Activated CD4-positive, alpha-beta T cell treated with anti-CD3 and anti-CD28 coated beads, Interleukin-2, amount 50 U/mL, for 16 hours (primary cell): Measurements from ENCODE around the gene TAF11L14.
"Not testable (repeated sequence)": the region's sequence is repeated elsewhere in the genome, so short reads cannot be mapped to it uniquely, and the experiment has no call there.

Experiments used
- DNase-seq: peaks from one replicate; pipeline ENCODE4 v3.0.0-alpha.2; 2020

The TAF11L14 gene

GRCh38 chr5:17634160-17634559 is at the start of gene TAF11L14:
TAF11L14 (plus strand) TSS chr5:17634460.
- no peak for DNase-seq

GRCh38 chr5:17585658-17586057 is 48.6 kb upstream of the TAF11L14 start, which contains the start of gene TAF11L7:
TAF11L7 (minus strand) TSS chr5:17585758.
- DNase-seq: not testable (repeated sequence)

DNA sequence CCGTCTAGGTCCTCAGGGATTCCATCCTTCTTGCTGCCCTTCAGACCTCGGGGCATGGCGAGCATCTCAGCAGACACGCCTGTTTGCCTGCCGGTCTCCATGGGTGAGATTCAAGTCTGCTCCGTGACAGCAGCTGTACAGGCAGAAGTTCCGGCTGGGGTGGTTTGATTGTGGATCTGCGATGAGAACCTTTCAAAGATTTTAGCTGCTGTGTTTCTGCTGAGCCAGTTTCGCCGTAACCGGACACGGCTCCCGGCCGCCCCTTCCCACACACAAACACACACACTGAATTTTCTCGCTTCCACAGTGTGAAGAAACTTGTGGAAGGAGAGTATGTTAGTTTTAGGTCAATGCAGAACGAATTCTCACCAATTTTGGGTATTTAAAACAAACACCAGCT is 43.4 kb upstream of the TAF11L14 start, which contains the start of gene TAF11L8:
Gene TAF11L8, minus strand, starts transcription at position 101 of the 400 bp plus-strand sequence.
- DNase-seq: not testable (repeated sequence)

DNA sequence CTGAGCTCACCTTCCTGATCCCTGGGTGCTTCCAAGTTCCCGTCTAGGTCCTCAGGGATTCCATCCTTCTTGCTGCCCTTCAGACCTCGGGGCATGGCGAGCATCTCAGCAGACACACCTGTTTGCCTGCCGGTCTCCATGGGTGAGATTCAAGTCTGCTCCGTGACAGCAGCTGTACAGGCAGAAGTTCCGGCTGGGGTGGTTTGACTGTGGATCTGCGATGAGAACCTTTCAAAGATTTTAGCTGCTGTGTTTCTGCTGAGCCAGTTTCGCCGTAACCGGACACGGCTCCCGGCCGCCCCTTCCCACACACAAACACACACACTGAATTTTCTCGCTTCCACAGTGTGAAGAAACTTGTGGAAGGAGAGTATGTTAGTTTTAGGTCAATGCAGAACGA is 40.0 kb upstream of the TAF11L14 start, which contains the start of gene TAF11L9:
Gene TAF11L9, minus strand, starts transcription at position 140 of the 400 bp plus-strand sequence.
- not testable (repeated sequence) for DNase-seq

GRCh38 chr5:17597728-17598127 is 36.5 kb upstream of the TAF11L14 start, which contains the start of gene TAF11L10:
TAF11L10 (minus strand) TSS chr5:17597828.
- not testable (repeated sequence) for DNase-seq

- not testable (repeated sequence) for DNase-seq
Measured at GRCh38 chr5:17603880-17604279, 30.4 kb upstream of the TAF11L14 start, which contains the start of gene TAF11L11. TAF11L11 (plus strand) TSS chr5:17604183.

DNA sequence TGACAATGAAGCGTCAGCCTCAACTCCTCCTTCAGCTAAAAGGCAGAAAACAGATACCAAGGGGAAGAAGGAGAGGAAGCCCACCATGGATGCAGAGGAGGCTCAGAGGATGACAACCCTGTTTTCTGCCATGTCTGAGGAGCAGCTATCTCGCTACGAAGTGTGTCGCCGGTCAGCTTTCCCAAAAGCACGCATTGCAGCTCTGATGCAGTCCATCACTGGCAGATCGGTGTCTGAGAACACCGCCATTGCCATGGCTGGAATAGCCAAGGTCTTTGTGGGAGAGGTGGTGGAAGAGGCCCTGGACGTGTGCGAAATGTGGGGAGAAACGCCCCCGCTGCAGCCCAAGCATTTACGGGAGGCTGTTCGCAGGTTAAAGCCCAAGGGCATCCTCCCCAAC is 29.3 kb upstream of the TAF11L14 start:
- DNase-seq: no peak

DNA sequence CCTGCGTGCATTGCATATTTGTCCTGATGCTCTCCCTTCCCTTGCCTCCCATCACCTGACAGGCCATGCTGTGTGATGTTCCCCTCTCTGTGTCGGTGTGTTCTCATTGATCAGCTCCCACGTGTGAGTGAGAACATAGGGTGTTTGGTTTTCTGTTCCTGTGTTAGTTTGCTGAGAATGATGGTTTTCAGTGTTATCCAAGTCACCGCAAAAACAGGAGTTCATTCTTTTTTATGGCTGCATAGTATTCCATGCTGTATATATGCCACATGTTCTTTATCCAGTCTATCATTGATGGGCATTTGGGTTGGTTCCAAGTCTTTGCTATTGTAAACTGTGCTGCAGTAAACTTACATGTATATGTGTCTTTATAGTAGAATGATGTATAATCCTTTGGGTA is 26.8 kb upstream of the TAF11L14 start:
- not testable (repeated sequence) for DNase-seq

GRCh38 chr5:17610092-17610491 is 24.2 kb upstream of the TAF11L14 start, which contains the start of gene TAF11L12:
TAF11L12 (plus strand) TSS chr5:17610392.
- not testable (repeated sequence) for DNase-seq

DNA sequence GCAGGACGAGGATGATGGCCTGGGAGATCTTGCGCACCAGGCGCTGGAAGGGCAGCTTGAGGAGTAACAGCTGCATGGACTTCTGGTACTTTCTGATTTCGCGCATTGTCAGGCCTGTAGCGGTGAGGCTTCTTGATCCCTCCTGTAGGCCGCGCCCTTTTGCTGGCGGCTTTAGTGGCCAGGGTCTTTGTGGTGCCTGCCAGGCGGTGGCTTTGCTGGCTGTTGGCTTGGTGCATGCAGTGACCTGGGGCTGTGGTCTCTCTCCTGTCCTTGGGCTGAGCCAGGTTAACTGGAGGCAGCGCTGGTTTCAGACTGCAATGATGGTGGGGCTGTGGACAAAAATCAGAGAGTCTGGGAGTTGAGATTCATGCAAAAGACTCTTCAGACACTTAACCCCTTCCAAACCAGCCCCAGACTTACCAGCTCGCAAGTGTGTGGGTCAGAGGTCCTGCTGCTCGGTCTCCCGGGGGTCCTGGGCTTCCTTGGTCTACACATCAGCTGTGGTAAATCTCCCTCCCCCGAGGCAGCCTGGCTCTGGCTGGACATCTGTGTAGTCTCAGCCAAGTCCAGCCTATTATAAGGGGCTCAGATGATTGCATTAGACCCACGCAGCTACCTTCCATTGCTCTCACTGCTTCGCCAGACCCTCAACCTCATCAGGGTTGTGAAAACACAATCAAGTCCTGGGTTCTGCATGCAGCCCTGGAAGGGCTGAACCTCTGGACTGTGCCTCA is 19.2 kb upstream of the TAF11L14 start:
- DNase-seq: no peak

GRCh38 chr5:17619354-17619753 is 14.9 kb upstream of the TAF11L14 start:
- no peak for DNase-seq

GRCh38 chr5:17620627-17621026 is 13.6 kb upstream of the TAF11L14 start:
- no peak for DNase-seq

- no peak for DNase-seq
Measured at GRCh38 chr5:17625686-17626085, 8.6 kb upstream of the TAF11L14 start.

- not testable (repeated sequence) for DNase-seq
Measured at GRCh38 chr5:17631788-17632187, 2.5 kb upstream of the TAF11L14 start, which contains the start of gene TAF11L13. TAF11L13 (plus strand) TSS chr5:17632088.

DNA sequence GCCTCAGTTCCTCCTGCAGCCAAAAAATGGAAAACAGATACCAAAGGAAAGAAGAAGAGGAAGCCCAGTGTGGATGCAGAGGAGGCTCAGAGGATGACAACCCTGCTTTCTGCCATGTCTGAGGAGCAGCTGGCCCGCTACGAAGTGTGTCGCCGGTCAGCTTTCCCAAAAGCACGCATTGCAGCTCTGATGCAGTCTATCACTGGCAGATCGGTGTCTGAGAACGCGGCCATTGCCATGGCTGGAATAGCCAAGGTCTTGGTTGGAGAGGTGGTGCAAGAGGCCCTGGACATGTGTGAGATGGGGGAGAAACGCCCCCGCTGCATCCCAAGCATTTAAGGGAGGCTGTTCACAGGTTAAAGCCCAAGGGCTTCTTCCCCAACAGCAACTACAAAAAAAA is 15.0 kb downstream of the TAF11L14 start:
- DNase-seq: not testable (repeated sequence)

GRCh38 chr5:17655201-17655759 is 21.0 kb downstream of the TAF11L14 start:
- not testable (repeated sequence) for DNase-seq

DNA sequence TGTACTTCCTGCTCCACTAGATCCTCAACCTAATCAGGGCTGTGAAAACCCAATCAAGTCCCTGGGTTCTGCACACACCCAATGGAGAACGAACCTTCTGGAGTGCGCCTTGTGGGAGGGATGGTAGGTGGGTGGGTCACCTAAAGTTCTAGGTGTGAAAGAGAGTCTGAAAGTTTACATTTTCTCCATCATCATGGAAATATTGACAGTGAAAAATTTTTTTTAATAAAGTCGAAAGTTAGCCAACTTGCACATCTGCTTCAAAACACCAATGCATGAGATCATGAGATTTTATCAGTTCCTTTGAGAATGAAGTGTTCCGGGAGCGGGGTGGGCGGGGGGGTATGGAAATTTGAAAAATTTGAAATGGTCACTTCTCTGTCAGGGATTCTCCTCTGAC is 21.7 kb downstream of the TAF11L14 start:
- DNase-seq: no peak

GRCh38 chr5:17663182-17663581 is 28.9 kb downstream of the TAF11L14 start:
- no peak for DNase-seq

DNA sequence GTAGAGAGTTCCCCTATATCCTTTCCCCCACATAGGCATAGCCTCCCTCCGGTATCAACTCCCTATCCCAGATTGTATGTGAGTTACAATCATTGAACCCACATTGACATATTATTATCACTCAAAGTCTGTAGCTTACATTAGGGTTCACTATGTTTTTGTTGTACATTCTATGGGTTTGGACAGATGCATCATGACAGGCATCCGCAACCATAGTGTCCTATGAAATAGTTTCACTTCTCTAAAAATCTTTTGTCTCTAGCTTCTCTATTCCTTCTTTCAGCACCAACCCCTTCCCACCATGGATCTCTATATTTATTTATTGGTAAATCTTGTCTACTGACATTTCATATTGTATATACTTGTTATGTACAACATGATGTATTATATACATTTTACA is 31.6 kb downstream of the TAF11L14 start:
- DNase-seq: no peak

DNA sequence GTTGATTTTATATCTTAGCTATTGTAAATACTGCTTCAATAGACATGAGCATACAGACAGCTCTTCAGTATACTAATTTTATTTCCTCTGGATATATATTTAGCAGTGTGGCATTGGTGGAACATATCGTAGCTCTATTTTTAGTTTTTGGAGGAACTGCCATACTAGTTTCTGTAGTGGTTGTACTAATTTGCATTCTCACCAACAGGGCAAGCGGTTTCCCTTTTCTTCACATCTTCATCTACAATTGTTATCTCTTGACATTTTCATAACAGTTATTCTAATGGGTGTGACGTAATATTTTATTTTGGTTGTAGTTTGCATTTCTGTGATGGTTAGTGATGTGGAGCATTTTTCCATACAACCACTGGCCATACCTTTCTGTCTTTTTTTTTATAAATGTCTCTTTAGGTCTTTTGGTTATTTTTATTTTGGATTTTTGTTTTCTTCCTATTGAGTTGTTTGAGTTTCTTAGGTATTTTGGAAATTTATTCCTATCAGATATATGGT is 32.5 kb downstream of the TAF11L14 start:
- no peak for DNase-seq

GRCh38 chr5:17670353-17670752 is 36.1 kb downstream of the TAF11L14 start:
- no peak for DNase-seq

- no peak for DNase-seq
Measured at GRCh38 chr5:17678751-17679324, 44.6 kb downstream of the TAF11L14 start.

GRCh38 chr5:17679597-17680203 is 45.4 kb downstream of the TAF11L14 start:
- DNase-seq: no peak
